Lower lobe of right lung (tissue), 2 donors: ENCODE data around the gene PNPLA6. TPM values are rescaled to one million over a fixed set of nuclear protein-coding genes. Genes with fewer than 3 reads are reported as not detected.
"Not testable (repeated sequence)": the region's sequence is repeated elsewhere in the genome, so short reads cannot be mapped to it uniquely, and the experiment has no call there.

Experiments used
- ATAC-seq, 2 donors: fragments of 200-7000 bp; cut with Tn5 transposase; one replicate each; pipeline ENCODE4 v1.9.1; 2020 to 2022; ENCODE audit warnings: mild to moderate bottlenecking in 2 of 2, moderate library complexity in 2 of 2
- DNase-seq: peaks from one replicate; pipeline ENCODE4 v3.0.0-alpha.2; 2020
- H3K27ac ChIP-seq: fragments of 200-600 bp; one replicate; pipeline ENCODE4 v1.8.0; 2022
- H3K27me3 ChIP-seq: fragments of 200-600 bp; one replicate; pipeline ENCODE4 v1.8.0; 2022; ENCODE audit warnings: low read depth
- H3K36me3 ChIP-seq: fragments of 200-600 bp; one replicate; pipeline ENCODE4 v1.8.0; 2022; ENCODE audit warnings: mild to moderate bottlenecking
- H3K4me1 ChIP-seq: fragments of 200-600 bp; one replicate; pipeline ENCODE4 v1.8.0; 2022
- H3K4me3 ChIP-seq: fragments of 200-600 bp; one replicate; pipeline ENCODE4 v1.8.0; 2022; ENCODE audit warnings: mild to moderate bottlenecking
- H3K9me3 ChIP-seq: fragments of 200-600 bp; one replicate; pipeline ENCODE4 v1.8.0; 2022
- intact Hi-C: fragments of 100-400 bp; cut with DNase I; formaldehyde crosslinking; loops from one replicate; pipeline ENCODE4 v1.11.0; 2022
- total RNA-seq: library from RNA; stranded (reverse); fragmentation: NEBNext Ultra II Directional; extraction: Animal tissue kit (Norgen Biotek cat#: 25700); gene quantifications from one replicate; pipeline ENCODE4 v1.2.1, GENCODE V29; 2021
- TF ChIP-seq, protein P1 (sequence below): fragments of 200-600 bp; IDR thresholded peaks from one replicate; pipeline ENCODE4 v1.8.0; 2022; ENCODE audit warnings: antibody characterized with exemption, mild to moderate bottlenecking
- donor health status: DM: no; HTN: yes; CAD: no; lungs with severe emphysema.

The PNPLA6 gene
- total RNA-seq, 1 donor from 2014 or later, result 289 TPM

DNA sequence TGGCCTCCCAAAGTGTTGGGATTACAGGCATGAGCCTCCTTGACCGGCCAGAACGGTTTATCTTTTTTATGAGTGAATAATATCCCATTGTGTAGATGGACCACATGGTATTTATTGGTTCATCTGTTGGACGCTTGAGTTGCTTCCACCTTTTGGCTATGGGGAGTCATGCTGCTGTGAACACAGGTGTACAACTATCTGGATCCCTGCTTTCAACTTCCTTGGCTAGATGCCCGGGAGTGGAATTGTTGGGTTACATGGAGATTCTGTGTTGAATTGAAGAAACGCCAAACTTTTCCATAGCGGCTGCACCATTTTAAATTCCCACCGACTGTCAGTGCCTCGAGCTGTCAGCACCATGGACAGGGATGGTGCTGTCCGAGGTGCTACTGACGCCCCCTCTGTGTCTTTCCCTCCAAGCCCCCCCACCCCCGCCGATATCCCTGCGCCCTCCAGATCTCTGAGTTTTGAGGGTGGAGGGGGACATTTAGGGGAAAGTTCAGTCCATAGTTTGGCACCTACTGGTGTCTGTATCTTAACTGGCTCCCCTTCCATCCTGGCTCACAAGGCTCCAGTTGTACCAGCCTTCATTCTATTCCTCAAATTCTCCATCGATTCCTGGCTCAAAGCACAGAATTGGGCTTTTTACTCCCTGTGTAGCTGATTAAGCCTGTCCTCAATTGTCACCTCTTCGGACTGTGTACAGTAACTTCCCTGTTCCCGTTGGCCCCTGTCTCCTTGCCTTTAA lies 27.3 kb downstream of the PNPLA6 start:
- DNase-seq (no peak), ATAC-seq (no peak)
- intact Hi-C loops, result no loop called here
- Histone ChIP-seq H3K36me3 (peaks cover 40% of the 10 kb centered on the region), H3K27me3 (no peaks in the 10 kb centered on the region), H3K27ac (no peak overlapping the region), H3K4me3 (no peak overlapping the region), H3K4me1 (no peaks in the 10 kb centered on the region), H3K9me3 (no peaks in the 10 kb centered on the region)
- TF ChIP-seq, protein P1, sequence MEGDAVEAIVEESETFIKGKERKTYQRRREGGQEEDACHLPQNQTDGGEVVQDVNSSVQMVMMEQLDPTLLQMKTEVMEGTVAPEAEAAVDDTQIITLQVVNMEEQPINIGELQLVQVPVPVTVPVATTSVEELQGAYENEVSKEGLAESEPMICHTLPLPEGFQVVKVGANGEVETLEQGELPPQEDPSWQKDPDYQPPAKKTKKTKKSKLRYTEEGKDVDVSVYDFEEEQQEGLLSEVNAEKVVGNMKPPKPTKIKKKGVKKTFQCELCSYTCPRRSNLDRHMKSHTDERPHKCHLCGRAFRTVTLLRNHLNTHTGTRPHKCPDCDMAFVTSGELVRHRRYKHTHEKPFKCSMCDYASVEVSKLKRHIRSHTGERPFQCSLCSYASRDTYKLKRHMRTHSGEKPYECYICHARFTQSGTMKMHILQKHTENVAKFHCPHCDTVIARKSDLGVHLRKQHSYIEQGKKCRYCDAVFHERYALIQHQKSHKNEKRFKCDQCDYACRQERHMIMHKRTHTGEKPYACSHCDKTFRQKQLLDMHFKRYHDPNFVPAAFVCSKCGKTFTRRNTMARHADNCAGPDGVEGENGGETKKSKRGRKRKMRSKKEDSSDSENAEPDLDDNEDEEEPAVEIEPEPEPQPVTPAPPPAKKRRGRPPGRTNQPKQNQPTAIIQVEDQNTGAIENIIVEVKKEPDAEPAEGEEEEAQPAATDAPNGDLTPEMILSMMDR, result no peak

DNA sequence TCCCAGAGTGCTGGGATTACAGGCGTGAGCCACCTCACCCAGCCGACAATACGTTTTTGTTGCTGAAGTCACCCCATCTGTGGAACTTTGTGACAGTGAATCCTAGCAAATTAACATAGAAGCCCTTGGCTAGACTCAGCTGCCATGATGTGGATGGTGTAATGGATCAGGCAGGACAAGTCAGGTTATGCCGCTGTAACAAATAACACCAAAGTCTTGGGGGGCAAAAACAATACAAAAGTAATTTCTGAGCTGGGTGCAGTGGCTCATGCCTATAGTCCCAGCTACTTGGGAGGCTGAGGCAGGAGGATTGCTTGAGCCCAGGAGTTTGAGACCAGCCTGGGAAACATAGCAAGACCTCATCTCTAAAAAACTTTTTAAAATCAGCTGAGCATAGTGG lies 29.3 kb downstream of the PNPLA6 start:
- intact Hi-C loops, result no loop called here
- ATAC-seq, result no peak
- H3K9me3 ChIP-seq, result no peaks in the 10 kb centered on the region

DNA sequence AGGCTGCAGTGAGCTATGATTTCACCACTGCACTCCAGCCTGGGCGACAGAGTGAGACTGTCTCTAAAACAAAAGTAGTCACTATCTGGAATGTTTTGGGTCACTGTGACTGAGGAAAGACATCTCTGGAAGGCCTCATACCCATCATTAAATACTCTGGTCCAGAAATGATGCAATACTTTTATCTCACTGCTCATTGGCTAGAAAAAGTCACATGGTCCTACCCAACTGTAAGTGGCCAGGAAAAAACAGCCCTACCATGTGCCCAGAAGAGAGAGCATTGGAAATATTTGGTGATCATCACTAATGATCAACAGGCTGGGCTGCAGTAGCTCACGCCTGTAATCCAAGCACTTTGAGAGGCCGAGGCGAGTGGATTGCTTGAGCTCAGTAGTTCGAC lies 29.8 kb downstream of the PNPLA6 start:
- H3K36me3 ChIP-seq, result peaks cover 15% of the 10 kb centered on the region
- TF ChIP-seq, protein P1, result no peak
- intact Hi-C loops, result no loop called here
- no peaks in the 10 kb centered on the region for H3K9me3 ChIP-seq
- no peak overlapping the region for H3K27ac ChIP-seq
- no peaks in the 10 kb centered on the region for H3K27me3 ChIP-seq
- ATAC-seq (no peak), DNase-seq (no peak)
- H3K4me3 ChIP-seq, result no peak overlapping the region
- no peaks in the 10 kb centered on the region for H3K4me1 ChIP-seq

More for the DNA sequence above, 29.3 kb downstream of the PNPLA6 start:
- Histone ChIP-seq H3K27me3 (no peaks in the 10 kb centered on the region), H3K4me3 (no peak overlapping the region), H3K27ac (no peak overlapping the region), H3K4me1 (no peaks in the 10 kb centered on the region), H3K36me3 (peaks cover 20% of the 10 kb centered on the region)
- no peak for DNase-seq
- TF ChIP-seq, protein P1, result no peak

DNA sequence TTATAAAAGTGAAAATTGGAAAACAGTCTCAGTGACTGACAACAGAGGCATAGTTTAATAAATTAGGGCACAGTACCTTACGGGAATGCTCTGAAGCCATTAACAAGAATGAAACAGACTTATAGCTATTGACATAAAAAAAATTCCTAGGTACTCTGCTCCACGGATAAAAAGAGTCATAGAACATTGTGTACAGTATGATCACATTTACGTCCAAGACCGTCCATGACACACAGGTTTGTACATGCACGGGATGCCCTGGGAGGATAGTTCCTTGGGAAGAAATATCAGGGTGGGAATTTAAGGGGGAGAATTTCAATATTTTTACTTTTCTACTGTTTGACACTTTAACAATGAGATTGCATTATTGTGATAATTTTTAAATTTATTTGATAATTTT lies 35.2 kb downstream of the PNPLA6 start:
- H3K36me3 ChIP-seq, result no peaks in the 10 kb centered on the region
- TF ChIP-seq, protein P1, result no peak
- H3K9me3 ChIP-seq, result no peaks in the 10 kb centered on the region
- no peak overlapping the region for H3K4me3 ChIP-seq
- no peaks in the 10 kb centered on the region for H3K4me1 ChIP-seq
- no peak overlapping the region for H3K27ac ChIP-seq
- DNase-seq (no peak), ATAC-seq (no peak)
- intact Hi-C loops, result no loop called here
- no peaks in the 10 kb centered on the region for H3K27me3 ChIP-seq

DNA sequence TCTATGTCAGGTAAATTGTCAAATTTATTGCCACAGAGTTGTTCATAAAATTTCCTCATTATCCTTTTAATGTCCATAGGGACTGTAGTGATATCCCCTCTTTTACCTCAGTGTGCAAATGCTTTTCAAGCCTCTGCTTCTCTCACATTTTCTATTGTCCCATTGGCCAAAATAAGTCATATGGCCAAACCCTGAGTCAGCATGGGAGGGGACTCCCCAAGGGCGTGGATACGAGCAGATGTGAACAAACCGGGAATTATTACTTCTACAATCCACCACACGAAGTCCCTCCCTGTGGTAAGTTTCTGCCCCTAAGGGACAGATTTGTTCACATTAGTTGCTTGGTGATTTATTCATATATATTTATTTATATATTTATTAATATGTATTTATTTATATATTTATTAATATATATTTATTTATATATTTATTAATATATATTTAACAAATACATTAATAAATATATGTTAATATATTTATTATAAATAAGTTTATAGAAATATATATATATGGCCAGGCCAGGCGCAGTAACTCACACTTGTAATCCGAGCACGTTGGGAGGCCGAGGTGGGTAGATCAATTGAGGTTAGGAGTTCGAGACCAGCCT lies 40.0 kb downstream of the PNPLA6 start:
- no peak overlapping the region for H3K4me3 ChIP-seq
- no peak for DNase-seq
- H3K27me3 ChIP-seq, result no peaks in the 10 kb centered on the region
- no peaks in the 10 kb centered on the region for H3K4me1 ChIP-seq
- H3K9me3 ChIP-seq, result no peaks in the 10 kb centered on the region
- no peak for ATAC-seq
- TF ChIP-seq, protein P1, result no peak
- intact Hi-C loops, result no loop called here
- no peak overlapping the region for H3K27ac ChIP-seq
- H3K36me3 ChIP-seq, result no peaks in the 10 kb centered on the region

DNA sequence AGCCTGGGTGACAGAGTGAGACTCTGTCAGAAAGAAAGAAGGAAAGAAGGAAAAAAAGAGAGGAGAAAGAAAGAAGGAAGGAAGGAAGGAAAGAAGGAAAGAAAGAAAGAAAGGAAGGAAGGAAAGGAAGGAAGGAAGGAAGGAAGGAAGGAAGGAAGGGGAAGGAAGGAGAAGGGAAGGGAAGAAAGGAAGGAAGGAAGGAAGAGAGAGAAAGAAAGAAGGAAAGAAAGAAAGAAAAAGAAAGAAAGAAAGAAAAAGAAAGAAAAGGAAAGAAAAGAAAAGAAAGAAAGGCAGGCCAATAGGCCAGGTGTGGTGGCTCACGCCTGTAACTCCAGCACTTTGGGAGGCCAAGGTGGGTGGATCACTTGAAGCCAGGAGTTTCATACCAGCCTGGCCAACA lies 41.9 kb downstream of the PNPLA6 start:
- H3K27me3 ChIP-seq, ATAC-seq, H3K9me3 ChIP-seq, H3K27ac ChIP-seq, H3K4me3 ChIP-seq, intact Hi-C loops, DNase-seq, H3K36me3 ChIP-seq, H3K4me1 ChIP-seq: not testable (repeated sequence)
